A549 (cell line): ENCODE results near the gene C8B. TPM values are rescaled to one million over a fixed set of nuclear protein-coding genes. Genes with fewer than 3 reads are reported as not detected.

Experiments
- ATAC-seq, 2 experiments: fragments of 200-7000 bp in 1 of 2; fragments of >200 bp in 1 of 2; cut with Nextera tagmentation in 1 of 2; cut with Tn5 transposase in 1 of 2; 3 replicates each; pipeline versions ENCODE4 v1.8.0 to v1.9.1; 2018 to 2020; ENCODE audit warnings: mild to moderate bottlenecking in 1 of 2, moderate library complexity in 1 of 2
- CTCF ChIA-PET: fragments of 300-600 bp; sonication (Branson Sonifier 250); formaldehyde crosslinking; extraction: SDS; loops from one replicate; lab custom pipeline; 2021; ENCODE audit warnings: antibody characterized with exemption, inconsistent platforms; lab: Yijun Ruan, JAX
- POLR2A ChIA-PET: fragments of 350-600 bp; formaldehyde crosslinking; extraction: SDS; loops from one replicate; lab custom pipeline; 2021; ENCODE audit warnings: antibody characterized with exemption, inconsistent platforms; lab: Yijun Ruan, JAX
- DNase-seq, 2 experiments: peaks; one replicate each; pipeline versions ENCODE4 v3.0.0 to v3.0.0-alpha.2; 2011 to 2016; ENCODE audit warnings: low read depth in 1 of 2, low spot score in 1 of 2
- FAIRE-seq: peaks from 2 replicates; lab custom pipeline; 2011; peaks lifted over from hg19 to GRCh38; lab: Jason Lieb, UNC
- H3K27ac ChIP-seq, 2 experiments: fragments of >200 bp; sonication (Bioruptor Twin); formaldehyde crosslinking; 3 replicates each; pipeline ENCODE4 v1.5.1; 2016 to 2017
- H3K4me1 ChIP-seq: fragments of >200 bp; sonication (Bioruptor Twin); formaldehyde crosslinking; 3 replicates; pipeline ENCODE4 v1.6.1; 2016
- H3K4me2 ChIP-seq: fragments of >200 bp; sonication (Bioruptor Twin); formaldehyde crosslinking; 3 replicates; pipeline ENCODE4 v1.6.1; 2016
- H3K4me3 ChIP-seq: fragments of >200 bp; sonication (Bioruptor Twin); formaldehyde crosslinking; 3 replicates; pipeline ENCODE4 v1.5.1; 2016
- H3K9me3 ChIP-seq: fragments of >200 bp; sonication (Bioruptor Twin); formaldehyde crosslinking; 3 replicates; pipeline ENCODE4 v1.6.1; 2016
- ATOH8 ChIP-seq: fragments of 250-450 bp; sonication (Bioruptor Pico); IDR thresholded peaks from 2 replicates; pipeline ENCODE4 v1.5.0; 2020; ENCODE audit warnings: low read depth, mild to moderate bottlenecking, moderate library complexity
- BCL3 ChIP-seq: fragments of >200 bp; sonication (Bioruptor Twin); formaldehyde crosslinking; IDR thresholded peaks from 3 replicates; pipeline ENCODE4 v1.6.1; 2016
- BHLHE40 ChIP-seq: IDR thresholded peaks from 2 replicates; pipeline ENCODE4 v1.6.1; 2012; ENCODE audit warnings: low read depth, low read length, inconsistent platforms
- CBX8 ChIP-seq: fragments of 200-600 bp; sonication (generic); IDR thresholded peaks from 2 replicates; pipeline ENCODE4 v1.6.1; 2016
- CEBPB ChIP-seq, 2 experiments: fragments of >200 bp in 1 of 2; sonication (Bioruptor Twin) in 1 of 2; formaldehyde crosslinking in 1 of 2; IDR thresholded peaks; 2 replicates each; pipeline ENCODE4 v1.6.1; 2012 to 2016
- CHD2 ChIP-seq: fragments of 150-350 bp; IDR thresholded peaks from 2 replicates; pipeline ENCODE4 v1.6.1; 2014; ENCODE audit warnings: low read length; ENCODE audit not compliant: partially characterized antibody
- CHD4 ChIP-seq: fragments of 200-600 bp; sonication (generic); IDR thresholded peaks from 2 replicates; pipeline ENCODE4 v1.6.1; 2016; ENCODE audit warnings: antibody characterized with exemption, mild to moderate bottlenecking, borderline replicate concordance
- E2F6 ChIP-seq: IDR thresholded peaks from 2 replicates; pipeline ENCODE4 v1.6.1; 2012; ENCODE audit warnings: low read depth, borderline replicate concordance
- EHMT2 ChIP-seq: fragments of 200-600 bp; sonication (generic); IDR thresholded peaks from 2 replicates; pipeline ENCODE4 v1.6.1; 2016; ENCODE audit warnings: antibody characterized with exemption, low read depth, mild to moderate bottlenecking, moderate library complexity
- ELK1 ChIP-seq: fragments of 150-350 bp; IDR thresholded peaks from 2 replicates; pipeline ENCODE4 v1.6.1; 2014; ENCODE audit warnings: low read depth, mild to moderate bottlenecking, low read length
- EP300 ChIP-seq, 2 experiments: fragments of >200 bp; sonication (Bioruptor Twin); formaldehyde crosslinking; IDR thresholded peaks; 2 replicates in 1 of 2; 3 replicates in 1 of 2; pipeline ENCODE4 v1.6.1; 2016 to 2017
- GATA3 ChIP-seq: IDR thresholded peaks from 2 replicates; pipeline ENCODE4 v1.6.1; 2012; ENCODE audit warnings: borderline replicate concordance
- HDAC2 ChIP-seq: fragments of 200-600 bp; sonication (generic); IDR thresholded peaks from 2 replicates; pipeline ENCODE4 v1.6.1; 2016
- HEYL ChIP-seq: fragments of 250-450 bp; sonication (Bioruptor Pico); IDR thresholded peaks from 2 replicates; pipeline ENCODE4 v1.8.0; 2021; ENCODE audit warnings: mild to moderate bottlenecking, moderate library complexity
- HOXA7 ChIP-seq: fragments of 250-450 bp; sonication (Bioruptor Pico); IDR thresholded peaks from 2 replicates; pipeline ENCODE4 v1.5.0; 2020; ENCODE audit warnings: mild to moderate bottlenecking, moderate library complexity
- JUN ChIP-seq, 2 experiments: fragments of >200 bp; sonication (Bioruptor Twin); formaldehyde crosslinking; IDR thresholded peaks; 2 replicates in 1 of 2; 3 replicates in 1 of 2; pipeline ENCODE4 v1.6.1; 2016 to 2017
- KDM5A ChIP-seq: fragments of 200-600 bp; sonication (generic); IDR thresholded peaks from 2 replicates; pipeline ENCODE4 v1.6.1; 2016; ENCODE audit warnings: antibody characterized with exemption, mild to moderate bottlenecking
- MAZ ChIP-seq: fragments of 150-350 bp; IDR thresholded peaks from 2 replicates; pipeline ENCODE4 v1.6.1; 2014; ENCODE audit warnings: antibody characterized with exemption, low read depth, low read length, borderline replicate concordance
- MYC ChIP-seq: IDR thresholded peaks from 2 replicates; pipeline ENCODE4 v1.6.1; 2012; ENCODE audit warnings: mild to moderate bottlenecking, inconsistent platforms, low read length, improper control_type of control experiment, borderline replicate concordance
- NFE2L2 ChIP-seq: fragments of 150-350 bp; conservative IDR thresholded peaks from 2 replicates; pipeline ENCODE4 v1.6.1; 2014; ENCODE audit warnings: low read length
- NR3C1 ChIP-seq: fragments of >200 bp; sonication (Bioruptor Twin); formaldehyde crosslinking; IDR thresholded peaks from 3 replicates; pipeline ENCODE4 v1.6.1; 2017
- PHF8 ChIP-seq: fragments of 200-600 bp; sonication (generic); IDR thresholded peaks from 2 replicates; pipeline ENCODE4 v1.6.1; 2016; ENCODE audit warnings: low read depth, mild to moderate bottlenecking, antibody characterized with exemption, moderate library complexity, borderline replicate concordance
- POLR2A ChIP-seq: IDR thresholded peaks from 2 replicates; pipeline ENCODE4 v1.6.1; 2012; ENCODE audit warnings: mild to moderate bottlenecking, low read length
- RAD21 ChIP-seq, 2 experiments: fragments of >200 bp in 1 of 2; sonication (Bioruptor Twin) in 1 of 2; formaldehyde crosslinking in 1 of 2; IDR thresholded peaks in 1 of 2; conservative IDR thresholded peaks in 1 of 2; 2 replicates in 1 of 2; 3 replicates in 1 of 2; pipeline ENCODE4 v1.6.1; 2012 to 2018; ENCODE audit warnings: inconsistent platforms in 1 of 2
- RARB ChIP-seq: fragments of 250-450 bp; sonication (Bioruptor Pico); IDR thresholded peaks from 2 replicates; pipeline ENCODE4 v1.8.0; 2021; ENCODE audit warnings: mild to moderate bottlenecking, moderate library complexity
- RFX5 ChIP-seq: fragments of 450-650 bp; IDR thresholded peaks from 2 replicates; pipeline ENCODE4 v1.7.1; 2014; ENCODE audit warnings: antibody characterized with exemption, mild to moderate bottlenecking, moderate library complexity
- RNF2 ChIP-seq: fragments of 200-600 bp; sonication (generic); IDR thresholded peaks from 2 replicates; pipeline ENCODE4 v1.6.1; 2016; ENCODE audit warnings: low read depth, mild to moderate bottlenecking, antibody characterized with exemption, moderate library complexity, borderline replicate concordance
- SMC3 ChIP-seq: fragments of >200 bp; sonication (Bioruptor Twin); formaldehyde crosslinking; IDR thresholded peaks from 3 replicates; pipeline ENCODE4 v1.6.1; 2018; ENCODE audit warnings: inconsistent platforms
- SREBF2 ChIP-seq: fragments of 450-650 bp; IDR thresholded peaks from 2 replicates; pipeline ENCODE4 v1.6.1; 2014; ENCODE audit warnings: mild to moderate bottlenecking, moderate library complexity
- ZFP36 ChIP-seq: fragments of 450-650 bp; IDR thresholded peaks from 2 replicates; pipeline ENCODE4 v1.6.1; 2014; ENCODE audit warnings: borderline replicate concordance; ENCODE audit not compliant: partially characterized antibody
- WGBS: methylation state at CpG from one replicate; pipeline ENCODE4 v1.1.6; 2017; ENCODE audit errors: missing lambda C conversion rate; 5-methylcytosine and 5-hydroxymethylcytosine counted together
- polyA plus RNA-seq, 4 experiments: library from polyadenylated mRNA; depleted of rRNA in 3 of 4; stranded (reverse); fragments of >200 nt; fragmentation: RNase III in 1 of 4; extraction: RNeasy Plus Mini Kit Qiagen cat#74134 plus additional on column Dnase treatment in 1 of 4; gene quantifications; 2 replicates in 3 of 4; 3 replicates in 1 of 4; pipeline ENCODE4 v1.2.3, GENCODE V29; 2011 to 2017

The C8B gene
- polyA plus RNA-seq, 2 of the 4 experiments (the other 2 are of a cell fraction), result not detected

- no peak for DNase-seq
- no peak overlapping the region for H3K4me3 ChIP-seq
- H3K4me1 ChIP-seq, result no peaks in the 10 kb centered on the region
- H3K27ac ChIP-seq, result no peak overlapping the region
- no peak overlapping the region for H3K4me2 ChIP-seq
- ATAC-seq, result no peak
- ChIA-PET CTCF (interaction anchor here (1.3 kb wide), 1 partner anchor 13 kb away, joined by 3 read pairs; no protein-coding TSS in a partner anchor), POLR2A (no interaction called here)
- no peak for FAIRE-seq
- 9% methylated on average over 4 of the region's 4 CpGs for WGBS
- no peaks in the 10 kb centered on the region for H3K9me3 ChIP-seq
- TF ChIP-seq MYC (no peak), SMC3 (no peak), KDM5A (no peak), POLR2A (no peak), HDAC2 (no peak), E2F6 (no peak), RNF2 (no peak), CEBPB (IDR thresholded peaks at IDR 0.05) (no peak), HEYL (CRISPR knock-in tag) (no peak), RARB (no peak), HOXA7 (CRISPR knock-in tag) (no peak), MAZ (no peak), ZFP36 (no peak), CBX8 (no peak), BCL3 (no peak)
These were observed 29.7 kb upstream of the C8B start for GRCh38 chr1:56995414-56996100.

- ChIA-PET POLR2A (no interaction called here), CTCF (no interaction called here)
- FAIRE-seq (no peak), DNase-seq (no peak), ATAC-seq (no peak)
- no peak for TF ChIP-seq RAD21 (conservative IDR thresholded peaks at IDR 0.05 in 1 of 2, IDR thresholded peaks at IDR 0.05 in 1 of 2)
- TF ChIP-seq CHD4, result no peak
- no peak for TF ChIP-seq NR3C1
- TF ChIP-seq JUN (IDR thresholded peaks at IDR 0.05), result no peak
- TF ChIP-seq ELK1, result no peak
- TF ChIP-seq HOXA7 (CRISPR knock-in tag), result no peak
- TF ChIP-seq NFE2L2, result no peak
- TF ChIP-seq MYC, result no peak
- TF ChIP-seq RFX5, result no peak
- no peak for TF ChIP-seq SREBF2
- no peak for TF ChIP-seq SMC3
- TF ChIP-seq CHD2, result no peak
- TF ChIP-seq BHLHE40, result no peak
- no peak for TF ChIP-seq PHF8
- TF ChIP-seq GATA3, result no peak
- TF ChIP-seq EP300 (IDR thresholded peaks at IDR 0.05), result no peak
- no peak for TF ChIP-seq EHMT2
- TF ChIP-seq ATOH8, result no peak
- H3K9me3 ChIP-seq, result no peaks in the 10 kb centered on the region
- H3K4me3 ChIP-seq, result no peak overlapping the region
- no peaks in the 10 kb centered on the region for H3K4me1 ChIP-seq
- WGBS, result 75% methylated on average over 5 of the region's 5 CpGs
- H3K4me2 ChIP-seq, result no peak overlapping the region
- H3K27ac ChIP-seq, result no peak overlapping the region
These were observed 27.7 kb upstream of the C8B start for GRCh38 chr1:56993475-56993874.
